NCI-H345 treated with DMSO at 0.1 percent for 48 hours (cell line): ENCODE results near the gene TSPEAR.
"Not testable (repeated sequence)": the region's sequence is repeated elsewhere in the genome, so short reads cannot be mapped to it uniquely, and the experiment has no call there.

Experiments
- DNase-seq: peaks from one replicate; lab custom pipeline; 2025; ENCODE audit not compliant: unreplicated experiment; lab: John Stamatoyannopoulos, UW

The TSPEAR gene

GRCh38 chr21:44575307-44576024 is 135.9 kb downstream of the TSPEAR start:
- no peak for DNase-seq

GRCh38 chr21:44574457-44575306 is 136.7 kb downstream of the TSPEAR start:
- no peak for DNase-seq

GRCh38 chr21:44573630-44574456 is 137.5 kb downstream of the TSPEAR start, which contains the start of gene KRTAP10-4:
KRTAP10-4 (plus strand) TSS chr21:44573729; CDS start chr21:44573759, 30 bp downstream.
- DNase-seq: not testable (repeated sequence)

- DNase-seq: no peak
These were observed 138.3 kb downstream of the TSPEAR start for GRCh38 chr21:44572959-44573583.

GRCh38 chr21:44571844-44572782 is 139.3 kb downstream of the TSPEAR start:
- no peak for DNase-seq

GRCh38 chr21:44571296-44571695 is 140.1 kb downstream of the TSPEAR start:
- no peak for DNase-seq

GRCh38 chr21:44569861-44570517 is 141.4 kb downstream of the TSPEAR start:
- no peak for DNase-seq

GRCh38 chr21:44568667-44569556 is 142.5 kb downstream of the TSPEAR start:
- no peak for DNase-seq

- DNase-seq: no peak
These were observed 143.1 kb downstream of the TSPEAR start for GRCh38 chr21:44568261-44568660.

GRCh38 chr21:44567481-44568171 is 143.7 kb downstream of the TSPEAR start:
- no peak for DNase-seq

GRCh38 chr21:44566403-44566802 is 145.0 kb downstream of the TSPEAR start:
- no peak for DNase-seq

GRCh38 chr21:44564886-44565598 is 146.3 kb downstream of the TSPEAR start:
- no peak for DNase-seq

GRCh38 chr21:44564099-44564498 is 147.3 kb downstream of the TSPEAR start:
- DNase-seq: no peak

GRCh38 chr21:44558695-44559094 is 152.7 kb downstream of the TSPEAR start, which contains the start of gene KRTAP10-3:
KRTAP10-3 (minus strand) TSS chr21:44558795; CDS start chr21:44558715, 80 bp downstream.
- DNase-seq: no peak

- not testable (repeated sequence) for DNase-seq
These were observed 153.1 kb downstream of the TSPEAR start for GRCh38 chr21:44558329-44558675.

GRCh38 chr21:44557491-44558328 is 153.7 kb downstream of the TSPEAR start:
- DNase-seq: no peak
